Fibroblast of pulmonary artery (primary cell): Measurements from ENCODE around the gene SH3TC2.

ENCODE experiments used
- DNase-seq: peaks from one replicate; pipeline ENCODE4 v3.0.0-alpha.2; 2010; ENCODE audit warnings: low read depth
- H3K4me3 ChIP-seq: replicated peaks from 2 replicates; pipeline ENCODE4 v1.5.1; 2011; ENCODE audit warnings: low read depth, mild to moderate bottlenecking, control low read depth, low read length, moderate library complexity
- CTCF ChIP-seq: IDR thresholded peaks from 2 replicates; pipeline ENCODE4 v1.5.1; 2011; ENCODE audit warnings: mild to moderate bottlenecking, control low read depth, low read length, inconsistent platforms; ENCODE audit errors: missing control alignments

SH3TC2 gene

GRCh38 chr5:149072791-149073190 lies 9.9 kb upstream of the SH3TC2 start:
- no peak for DNase-seq
- no peak overlapping the region for H3K4me3 ChIP-seq
- no peak for TF ChIP-seq CTCF

- no peak for DNase-seq
- TF ChIP-seq CTCF = no peak
- no peak overlapping the region for H3K4me3 ChIP-seq
Measured at GRCh38 chr5:149072376-149072775, 9.5 kb upstream of the SH3TC2 start.

GRCh38 chr5:149071756-149072155 lies 8.9 kb upstream of the SH3TC2 start:
- H3K4me3 ChIP-seq = no peak overlapping the region
- no peak for DNase-seq
- TF ChIP-seq CTCF = no peak

GRCh38 chr5:149071216-149071615 lies 8.4 kb upstream of the SH3TC2 start:
- no peak for DNase-seq
- no peak overlapping the region for H3K4me3 ChIP-seq
- TF ChIP-seq CTCF = no peak

- TF ChIP-seq CTCF = no peak
- no peak overlapping the region for H3K4me3 ChIP-seq
- DNase-seq = no peak
Measured at GRCh38 chr5:149069711-149070110, 6.8 kb upstream of the SH3TC2 start.

GRCh38 chr5:149063896-149064478 lies 1.1 kb upstream of the SH3TC2 start:
- DNase-seq = no peak
- no peak overlapping the region for H3K4me3 ChIP-seq
- TF ChIP-seq CTCF = no peak

GRCh38 chr5:149062371-149063016 lies 368 bp downstream of the SH3TC2 start:
- no peak overlapping the region for H3K4me3 ChIP-seq
- peak; percentile 87 for DNase-seq
- no peak for TF ChIP-seq CTCF
